ENCODE results near the gene KIAA0586.

- TF ChIP-seq, protein P1, sequence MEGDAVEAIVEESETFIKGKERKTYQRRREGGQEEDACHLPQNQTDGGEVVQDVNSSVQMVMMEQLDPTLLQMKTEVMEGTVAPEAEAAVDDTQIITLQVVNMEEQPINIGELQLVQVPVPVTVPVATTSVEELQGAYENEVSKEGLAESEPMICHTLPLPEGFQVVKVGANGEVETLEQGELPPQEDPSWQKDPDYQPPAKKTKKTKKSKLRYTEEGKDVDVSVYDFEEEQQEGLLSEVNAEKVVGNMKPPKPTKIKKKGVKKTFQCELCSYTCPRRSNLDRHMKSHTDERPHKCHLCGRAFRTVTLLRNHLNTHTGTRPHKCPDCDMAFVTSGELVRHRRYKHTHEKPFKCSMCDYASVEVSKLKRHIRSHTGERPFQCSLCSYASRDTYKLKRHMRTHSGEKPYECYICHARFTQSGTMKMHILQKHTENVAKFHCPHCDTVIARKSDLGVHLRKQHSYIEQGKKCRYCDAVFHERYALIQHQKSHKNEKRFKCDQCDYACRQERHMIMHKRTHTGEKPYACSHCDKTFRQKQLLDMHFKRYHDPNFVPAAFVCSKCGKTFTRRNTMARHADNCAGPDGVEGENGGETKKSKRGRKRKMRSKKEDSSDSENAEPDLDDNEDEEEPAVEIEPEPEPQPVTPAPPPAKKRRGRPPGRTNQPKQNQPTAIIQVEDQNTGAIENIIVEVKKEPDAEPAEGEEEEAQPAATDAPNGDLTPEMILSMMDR (CRISPR knock-in tag; IDR thresholded peaks at IDR 0.05), result no peak
- TF ChIP-seq MXI1 (IDR thresholded peaks at IDR 0.05; ENCODE audit: borderline replicate concordance, low read depth, low read length), result peak; percentile 93; the same call in 2 of the 3 replicates
- no peak for TF ChIP-seq ARNT (IDR thresholded peaks at IDR 0.05)
- peak; percentile 43; the same call in 1 of the 2 replicates for TF ChIP-seq ZNF33A (CRISPR knock-in tag; IDR thresholded peaks at IDR 0.05; ENCODE audit: borderline replicate concordance)
- no peak for TF ChIP-seq TP53 (CRISPR knock-in tag; conservative IDR thresholded peaks at IDR 0.05)
- TF ChIP-seq TARDBP (CRISPR knock-in tag; IDR thresholded peaks at IDR 0.05), result peak; percentile 37; the same call in 1 of the 2 replicates
Observed at GRCh38 chr14:58426670-58427280, 744 bp upstream of the KIAA0586 start.

Data from HepG2 (cell line).